Common myeloid progenitor, CD34-positive (primary cell): ENCODE results near the gene SPIB.

ENCODE experiments used
- CTCF ChIA-PET: fragments of 350-600 bp; sonication (Branson Sonifier 250); formaldehyde crosslinking; loops from one replicate; lab custom pipeline; 2021; ENCODE audit warnings: antibody characterized with exemption; lab: Charles Lee
- POLR2A ChIA-PET: fragments of 350-600 bp; sonication (Branson Sonifier 250); formaldehyde crosslinking; loops from one replicate; lab custom pipeline; 2021; ENCODE audit warnings: antibody characterized with exemption; lab: Charles Lee
- DNase-seq, 3 donors: peaks; one replicate each; pipeline versions ENCODE4 v3.0.0 to v3.0.0-alpha.2; 2013
- H3K27ac ChIP-seq, 2 experiments: 1 replicate in 1 of 2; 2 replicates in 1 of 2; pipeline ENCODE4 v1.7.0; 2013; ENCODE audit warnings: inconsistent platforms in 2 of 2, low read length in 2 of 2, mild to moderate bottlenecking in 2 of 2, low read depth in 1 of 2, moderate library complexity in 1 of 2; ENCODE audit not compliant: severe bottlenecking in 2 of 2, insufficient read depth in 1 of 2, poor library complexity in 1 of 2
- H3K27me3 ChIP-seq, 5 experiments: replicated peaks in 2 of 5; 1 replicate in 3 of 5; 2 replicates in 2 of 5; pipeline versions ENCODE4 v1.6.1 to v1.7.0; 2013; ENCODE audit warnings: low read length in 4 of 5, mild to moderate bottlenecking in 2 of 5, moderate library complexity in 2 of 5, inconsistent platforms in 1 of 5; ENCODE audit not compliant: insufficient read depth in 5 of 5, control insufficient read depth in 4 of 5
- H3K36me3 ChIP-seq, 4 experiments: 1 replicate in 2 of 4; 2 replicates in 2 of 4; pipeline versions ENCODE4 v1.6.1 to v1.7.0; 2013; ENCODE audit warnings: low read length in 3 of 4, control low read depth in 1 of 4, mild to moderate bottlenecking in 1 of 4; ENCODE audit not compliant: control insufficient read depth in 4 of 4, insufficient read depth in 4 of 4
- H3K4me1 ChIP-seq, 4 experiments: 1 replicate in 3 of 4; 2 replicates in 1 of 4; pipeline versions ENCODE4 v1.6.1 to v1.7.1; 2013; ENCODE audit warnings: low read length in 3 of 4, mild to moderate bottlenecking in 3 of 4, control low read depth in 1 of 4, inconsistent platforms in 1 of 4, moderate library complexity in 1 of 4; ENCODE audit not compliant: control insufficient read depth in 4 of 4, insufficient read depth in 4 of 4; ENCODE audit errors: control extremely low read depth in 1 of 4
- H3K4me3 ChIP-seq, 7 experiments: 1 replicate in 4 of 7; 2 replicates in 3 of 7; pipeline versions ENCODE4 v1.5.1 to v1.7.0; 2013; ENCODE audit warnings: mild to moderate bottlenecking in 7 of 7, low read length in 6 of 7, moderate library complexity in 6 of 7, inconsistent platforms in 2 of 7, low read depth in 2 of 7, control low read depth in 1 of 7; ENCODE audit not compliant: insufficient read depth in 4 of 7, control insufficient read depth in 1 of 7; ENCODE audit errors: extremely low read depth in 1 of 7
- H3K9me3 ChIP-seq, 5 experiments: 1 replicate in 4 of 5; 2 replicates in 1 of 5; pipeline versions ENCODE4 v1.6.1 to v1.7.1; 2013; ENCODE audit warnings: low read length in 4 of 5, mild to moderate bottlenecking in 2 of 5, inconsistent platforms in 1 of 5, low read depth in 1 of 5, moderate library complexity in 1 of 5; ENCODE audit not compliant: control insufficient read depth in 4 of 5, insufficient read depth in 2 of 5; ENCODE audit errors: control extremely low read depth in 1 of 5
- WGBS: methylation state at CpG from one replicate; pipeline ENCODE4 v1.1.5; 2013; ENCODE audit not compliant: insufficient coverage; 5-methylcytosine and 5-hydroxymethylcytosine counted together

Gene SPIB

DNA sequence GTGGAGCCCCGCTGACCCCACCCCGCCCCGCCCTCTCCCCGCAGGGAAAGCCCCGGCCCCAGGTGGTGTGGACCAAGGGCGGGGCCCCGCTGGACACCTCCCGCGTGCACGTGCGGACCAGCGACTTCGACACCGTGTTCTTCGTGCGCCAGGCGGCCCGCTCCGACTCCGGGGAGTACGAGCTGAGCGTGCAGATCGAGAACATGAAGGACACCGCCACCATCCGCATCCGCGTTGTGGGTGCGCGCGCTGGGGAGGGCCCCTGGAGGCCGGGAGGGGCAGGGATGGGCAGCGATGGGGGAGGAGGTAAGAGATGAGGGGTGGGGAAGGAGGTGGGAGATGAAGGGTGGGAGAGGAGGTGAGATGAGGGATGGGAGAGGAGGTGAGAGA is 40.3 kb downstream of the SPIB start:
- H3K27ac ChIP-seq, result no peak overlapping the region
- H3K36me3 ChIP-seq, result no peaks in the 10 kb centered on the region
- no peaks in the 10 kb centered on the region for H3K4me1 ChIP-seq
- CTCF ChIA-PET, result interaction anchor here (1.4 kb wide), 1 partner anchor 91 kb away, joined by 4 read pairs; no protein-coding TSS in a partner anchor
- DNase-seq, result no peak
- 29% methylated on average over 17 of the region's 32 CpGs for WGBS
- POLR2A ChIA-PET, result no interaction called here
- no peak overlapping the region for H3K4me3 ChIP-seq
- no peaks in the 10 kb centered on the region for H3K9me3 ChIP-seq
- H3K27me3 ChIP-seq, result peaks cover 0 to 30% (median 6%) of the 10 kb centered on the region in 5 experiments

DNA sequence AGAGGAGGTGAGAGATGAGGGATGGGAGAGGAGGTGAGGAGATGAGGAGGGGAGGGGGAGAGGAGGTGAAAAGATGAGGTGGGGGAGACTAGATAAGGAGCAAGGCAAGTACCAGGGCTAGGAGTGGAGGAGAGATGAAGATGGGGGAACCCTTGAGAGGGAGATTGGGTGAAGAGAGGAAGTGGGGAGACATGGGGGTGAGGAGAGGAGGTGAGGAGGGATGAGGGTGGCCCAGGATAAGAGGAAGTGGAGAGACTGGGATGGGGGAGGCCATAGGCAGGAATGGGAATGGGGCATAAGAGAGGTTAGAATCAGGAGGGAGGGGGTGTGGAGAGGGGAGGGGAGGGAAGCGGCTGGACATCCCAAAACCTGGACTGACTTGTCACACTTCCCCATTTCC is 40.9 kb downstream of the SPIB start:
- Histone ChIP-seq H3K4me3 (no peak overlapping the region), H3K4me1 (no peaks in the 10 kb centered on the region), H3K9me3 (no peaks in the 10 kb centered on the region), H3K36me3 (no peaks in the 10 kb centered on the region), H3K27me3 (peaks cover 0 to 30% (median 6%) of the 10 kb centered on the region in 5 experiments), H3K27ac (no peak overlapping the region)
- CTCF ChIA-PET, result interaction anchor here (1.0 to 3.9 kb wide), 5 partner anchors 9 to 103 kb away, joined by 3 to 25 read pairs (median 7); no protein-coding TSS in a partner anchor
- no CpG with 5 or more reads among the region's 1 CpG for WGBS
- DNase-seq, result no peak
- POLR2A ChIA-PET, result no interaction called here

DNA sequence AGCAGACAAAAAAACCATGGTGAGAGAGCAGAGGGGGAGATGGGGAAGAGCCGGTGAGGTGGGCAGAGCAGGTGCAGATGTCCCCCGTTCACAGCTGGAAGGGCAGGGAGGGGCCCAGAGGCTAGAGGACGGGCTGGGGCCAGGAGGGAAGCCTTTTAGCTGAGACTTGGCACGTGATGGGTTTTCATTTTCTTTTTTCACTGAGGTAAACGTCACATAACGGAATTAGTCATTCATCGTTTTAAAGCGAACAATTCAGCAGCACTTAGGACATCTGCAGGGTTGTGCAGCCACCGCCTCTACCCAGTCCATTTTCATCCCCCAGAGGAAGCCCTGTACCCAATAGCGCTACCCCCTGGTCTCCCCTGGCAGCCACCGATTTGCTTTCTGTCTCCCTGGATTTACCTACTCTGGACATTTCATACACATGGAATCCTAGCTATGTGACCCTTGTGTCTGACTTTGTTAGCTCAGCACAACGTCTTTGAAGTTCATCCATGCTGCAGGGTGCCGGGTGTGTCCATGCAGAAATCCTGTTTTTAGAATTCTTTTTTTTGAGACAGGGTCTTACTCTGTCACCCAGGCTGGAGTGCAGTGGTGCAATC is 41.5 kb downstream of the SPIB start:
- H3K27ac ChIP-seq, result no peak overlapping the region
- DNase-seq, result peak; percentile 27 to 62 (median 35)
- H3K9me3 ChIP-seq, result no peaks in the 10 kb centered on the region
- peaks cover 0 to 30% (median 6%) of the 10 kb centered on the region in 5 experiments for H3K27me3 ChIP-seq
- POLR2A ChIA-PET, result no interaction called here
- no peaks in the 10 kb centered on the region for H3K4me1 ChIP-seq
- 47% methylated on average over 12 of the region's 13 CpGs for WGBS
- CTCF ChIA-PET, result interaction anchor here (0.7 to 3.9 kb wide), 18 partner anchors 10 to 109 kb away, joined by 3 to 25 read pairs (median 4); partner anchors contain the start of genes JOSD2 and NAPSA
- H3K36me3 ChIP-seq, result no peaks in the 10 kb centered on the region
- H3K4me3 ChIP-seq, result peak overlapping the region in 1 of 7 experiments; percentile 24

GRCh38 chr19:50461066-50461875 is 42.5 kb downstream of the SPIB start:
- ChIA-PET CTCF (interaction anchor here (0.7 to 3.9 kb wide), 16 partner anchors 12 to 110 kb away, joined by 3 to 25 read pairs (median 4); partner anchors contain the start of genes JOSD2 and NAPSA), POLR2A (no interaction called here)
- H3K36me3 ChIP-seq, result no peaks in the 10 kb centered on the region
- no peaks in the 10 kb centered on the region for H3K4me1 ChIP-seq
- no peaks in the 10 kb centered on the region for H3K9me3 ChIP-seq
- H3K27me3 ChIP-seq, result peaks cover 0 to 30% (median 6%) of the 10 kb centered on the region in 5 experiments
- no peak overlapping the region for H3K4me3 ChIP-seq
- no peak overlapping the region for H3K27ac ChIP-seq
- 39% methylated on average over 25 of the region's 28 CpGs for WGBS
- peak; percentile 72 to 77 (median 72) for DNase-seq

GRCh38 chr19:50462970-50463369 is 44.2 kb downstream of the SPIB start:
- Histone ChIP-seq H3K4me3 (no peak overlapping the region), H3K4me1 (no peaks in the 10 kb centered on the region), H3K27ac (no peak overlapping the region), H3K27me3 (peaks cover 0 to 20% (median 2%) of the 10 kb centered on the region in 5 experiments), H3K36me3 (no peaks in the 10 kb centered on the region), H3K9me3 (no peaks in the 10 kb centered on the region)
- CTCF ChIA-PET, result interaction anchor here (0.8 to 3.9 kb wide), 8 partner anchors 12 to 106 kb away, joined by 3 to 25 read pairs (median 4); no protein-coding TSS in a partner anchor
- POLR2A ChIA-PET, result no interaction called here
- 85% methylated on average over 6 of the region's 7 CpGs for WGBS
- DNase-seq, result no peak

- CTCF ChIA-PET, result interaction anchor here (0.8 to 1.2 kb wide), 4 partner anchors 10 to 98 kb away, joined by 3 read pairs; no protein-coding TSS in a partner anchor
- Histone ChIP-seq H3K4me1 (no peaks in the 10 kb centered on the region), H3K27ac (no peak overlapping the region), H3K4me3 (no peak overlapping the region), H3K27me3 (peaks cover 0 to 6% (median 2%) of the 10 kb centered on the region in 5 experiments), H3K36me3 (no peaks in the 10 kb centered on the region), H3K9me3 (no peaks in the 10 kb centered on the region)
- 93% methylated on average over 19 of the region's 19 CpGs for WGBS
- POLR2A ChIA-PET, result no interaction called here
- DNase-seq, result no peak
Observed at GRCh38 chr19:50464348-50464747, 45.6 kb downstream of the SPIB start.
